ENCODE results near the gene TRMT5.

DNA sequence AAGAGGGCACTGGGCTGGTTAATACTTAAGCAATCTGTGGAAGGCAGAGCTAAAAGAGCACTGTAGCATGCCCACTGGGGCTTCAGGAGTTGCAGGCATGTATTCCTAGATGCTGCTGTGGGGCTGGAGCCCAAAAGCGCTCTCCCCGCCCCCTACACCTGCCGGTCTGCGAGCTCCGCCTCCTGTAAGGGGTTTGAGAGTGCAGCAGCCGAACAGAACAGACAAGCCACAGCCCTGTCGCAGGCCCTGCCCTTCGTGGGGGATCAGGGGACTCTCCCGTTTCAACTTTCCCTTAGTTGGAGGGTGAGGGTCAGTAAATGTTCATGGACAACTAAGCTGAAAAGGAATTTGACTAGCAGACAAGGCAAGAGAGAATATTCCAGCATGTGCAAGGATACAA, 17.7 kb upstream of the TRMT5 start:
- TF ChIP-seq, protein P1, sequence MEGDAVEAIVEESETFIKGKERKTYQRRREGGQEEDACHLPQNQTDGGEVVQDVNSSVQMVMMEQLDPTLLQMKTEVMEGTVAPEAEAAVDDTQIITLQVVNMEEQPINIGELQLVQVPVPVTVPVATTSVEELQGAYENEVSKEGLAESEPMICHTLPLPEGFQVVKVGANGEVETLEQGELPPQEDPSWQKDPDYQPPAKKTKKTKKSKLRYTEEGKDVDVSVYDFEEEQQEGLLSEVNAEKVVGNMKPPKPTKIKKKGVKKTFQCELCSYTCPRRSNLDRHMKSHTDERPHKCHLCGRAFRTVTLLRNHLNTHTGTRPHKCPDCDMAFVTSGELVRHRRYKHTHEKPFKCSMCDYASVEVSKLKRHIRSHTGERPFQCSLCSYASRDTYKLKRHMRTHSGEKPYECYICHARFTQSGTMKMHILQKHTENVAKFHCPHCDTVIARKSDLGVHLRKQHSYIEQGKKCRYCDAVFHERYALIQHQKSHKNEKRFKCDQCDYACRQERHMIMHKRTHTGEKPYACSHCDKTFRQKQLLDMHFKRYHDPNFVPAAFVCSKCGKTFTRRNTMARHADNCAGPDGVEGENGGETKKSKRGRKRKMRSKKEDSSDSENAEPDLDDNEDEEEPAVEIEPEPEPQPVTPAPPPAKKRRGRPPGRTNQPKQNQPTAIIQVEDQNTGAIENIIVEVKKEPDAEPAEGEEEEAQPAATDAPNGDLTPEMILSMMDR (IDR thresholded peaks at IDR 0.05) = no peak
- no peak for TF ChIP-seq POLR2A (IDR thresholded peaks at IDR 0.05)
